DOHH2 (cell line): ENCODE data around the gene RASL11B.

ENCODE experiments used
- H3F3A ChIP-seq: fragments of 200-600 bp; sonication (generic), shearing (Covaris generic); 2 replicates; pipeline ENCODE4 v1.6.0; 2016; ENCODE audit warnings: antibody characterized with exemption, mild to moderate bottlenecking; ENCODE audit not compliant: control insufficient read depth, insufficient read depth
- H3K27ac ChIP-seq: fragments of 200-600 bp; sonication (generic); 2 replicates; pipeline ENCODE4 v1.5.1; 2014; ENCODE audit warnings: low read depth, mild to moderate bottlenecking, low read length, moderate library complexity
- H3K27me3 ChIP-seq: fragments of 200-600 bp; sonication (generic); 2 replicates; pipeline ENCODE4 v1.6.1; 2014; ENCODE audit warnings: mild to moderate bottlenecking, low read length, mixed read lengths; ENCODE audit not compliant: control insufficient read depth
- H3K36me3 ChIP-seq: fragments of 200-600 bp; sonication (generic); 2 replicates; pipeline ENCODE4 v1.6.1; 2014; ENCODE audit warnings: mild to moderate bottlenecking, low read length, moderate library complexity, mixed read lengths; ENCODE audit not compliant: control insufficient read depth
- H3K4me1 ChIP-seq: fragments of 200-600 bp; sonication (generic); 2 replicates; pipeline ENCODE4 v1.6.1; 2014; ENCODE audit warnings: mild to moderate bottlenecking, low read length, mixed read lengths; ENCODE audit not compliant: control insufficient read depth
- H3K4me2 ChIP-seq: fragments of 200-600 bp; sonication (generic); 2 replicates; pipeline ENCODE4 v1.6.0; 2014; ENCODE audit warnings: mild to moderate bottlenecking, low read length, moderate library complexity
- H3K4me3 ChIP-seq: fragments of 200-600 bp; sonication (generic); 2 replicates; pipeline ENCODE4 v1.5.1; 2014; ENCODE audit warnings: mild to moderate bottlenecking, low read length, mixed read lengths
- H3K79me2 ChIP-seq: fragments of 200-600 bp; sonication (generic); 2 replicates; pipeline ENCODE4 v1.6.1; 2014; ENCODE audit warnings: mild to moderate bottlenecking, low read length, mixed read lengths; ENCODE audit not compliant: control insufficient read depth
- H3K9me2 ChIP-seq: fragments of 200-600 bp; sonication (generic); replicated peaks from 2 replicates; pipeline ENCODE4 v1.6.1; 2014; ENCODE audit warnings: mild to moderate bottlenecking, low read length, mixed read lengths; ENCODE audit not compliant: control insufficient read depth
- H3K9me3 ChIP-seq: fragments of 200-600 bp; sonication (generic); 2 replicates; pipeline ENCODE4 v1.6.1; 2014; ENCODE audit warnings: antibody characterized with exemption, low read length, mixed read lengths; ENCODE audit not compliant: control insufficient read depth, insufficient read depth
- H4K20me1 ChIP-seq: fragments of 200-600 bp; sonication (generic); 2 replicates; pipeline ENCODE4 v1.6.0; 2014; ENCODE audit warnings: low read depth, mild to moderate bottlenecking, antibody characterized with exemption, low read length, moderate library complexity; ENCODE audit not compliant: control insufficient read depth, insufficient read depth
- CTCF ChIP-seq: fragments of 200-600 bp; sonication (generic); IDR thresholded peaks from one replicate; pipeline ENCODE4 v1.5.1; 2014; ENCODE audit warnings: antibody characterized with exemption, mild to moderate bottlenecking, low read depth, low read length; ENCODE audit not compliant: poor library complexity, severe bottlenecking
- EZH2phosphoT487 ChIP-seq: fragments of 200-600 bp; sonication (generic); IDR thresholded peaks from 2 replicates; pipeline ENCODE4 v1.6.1; 2017; ENCODE audit warnings: borderline replicate concordance, mild to moderate bottlenecking, antibody characterized with exemption, low read length, moderate library complexity, mixed read lengths

RASL11B gene

GRCh38 chr4:52840531-52841370, 21.4 kb upstream of the RASL11B start:
- no peak for TF ChIP-seq CTCF
- TF ChIP-seq EZH2phosphoT487, result no peak

GRCh38 chr4:52841682-52842456, 20.2 kb upstream of the RASL11B start:
- H3K27me3 ChIP-seq, result no peaks in the 10 kb centered on the region
- no peak for TF ChIP-seq CTCF
- no peak for TF ChIP-seq EZH2phosphoT487
- H3K79me2 ChIP-seq, result no peaks in the 10 kb centered on the region
- no peaks in the 10 kb centered on the region for H3K9me2 ChIP-seq
- H3K4me3 ChIP-seq, result no peak overlapping the region
- no peak overlapping the region for H3K4me2 ChIP-seq
- H3K9me3 ChIP-seq, result no peaks in the 10 kb centered on the region
- H3K36me3 ChIP-seq, result no peaks in the 10 kb centered on the region
- H3F3A ChIP-seq, result no peaks in the 10 kb centered on the region
- H4K20me1 ChIP-seq, result no peaks in the 10 kb centered on the region
- peaks cover 14% of the 10 kb centered on the region for H3K4me1 ChIP-seq
- H3K27ac ChIP-seq, result no peak overlapping the region

More at GRCh38 chr4:52840531-52841370, 21.4 kb upstream of the RASL11B start:
- Histone ChIP-seq H3K27me3 (no peaks in the 10 kb centered on the region), H3K4me2 (no peak overlapping the region), H3K36me3 (no peaks in the 10 kb centered on the region), H3K79me2 (no peaks in the 10 kb centered on the region), H3K4me3 (no peak overlapping the region), H3K27ac (no peak overlapping the region), H4K20me1 (no peaks in the 10 kb centered on the region), H3K4me1 (peaks cover 14% of the 10 kb centered on the region), H3K9me3 (no peaks in the 10 kb centered on the region), H3K9me2 (no peaks in the 10 kb centered on the region), H3F3A (no peaks in the 10 kb centered on the region)

- Histone ChIP-seq H3K9me2 (no peaks in the 10 kb centered on the region), H3F3A (no peaks in the 10 kb centered on the region), H4K20me1 (no peaks in the 10 kb centered on the region), H3K27me3 (no peaks in the 10 kb centered on the region), H3K27ac (no peak overlapping the region), H3K4me3 (no peak overlapping the region), H3K4me2 (no peak overlapping the region), H3K9me3 (no peaks in the 10 kb centered on the region), H3K36me3 (no peaks in the 10 kb centered on the region), H3K4me1 (peaks cover 14% of the 10 kb centered on the region), H3K79me2 (no peaks in the 10 kb centered on the region)
- TF ChIP-seq EZH2phosphoT487, result no peak
- no peak for TF ChIP-seq CTCF
Measured at GRCh38 chr4:52842792-52843191, 19.3 kb upstream of the RASL11B start.
